Astrocyte of the hippocampus (primary cell): ENCODE results near the gene IL6.
"Not testable (repeated sequence)": the region's sequence is repeated elsewhere in the genome, so short reads cannot be mapped to it uniquely, and the experiment has no call there.

ENCODE experiments used
- DNase-seq: peaks from one replicate; pipeline ENCODE4 v3.0.0; 2011; ENCODE audit warnings: low read depth, low spot score

IL6 gene

DNA sequence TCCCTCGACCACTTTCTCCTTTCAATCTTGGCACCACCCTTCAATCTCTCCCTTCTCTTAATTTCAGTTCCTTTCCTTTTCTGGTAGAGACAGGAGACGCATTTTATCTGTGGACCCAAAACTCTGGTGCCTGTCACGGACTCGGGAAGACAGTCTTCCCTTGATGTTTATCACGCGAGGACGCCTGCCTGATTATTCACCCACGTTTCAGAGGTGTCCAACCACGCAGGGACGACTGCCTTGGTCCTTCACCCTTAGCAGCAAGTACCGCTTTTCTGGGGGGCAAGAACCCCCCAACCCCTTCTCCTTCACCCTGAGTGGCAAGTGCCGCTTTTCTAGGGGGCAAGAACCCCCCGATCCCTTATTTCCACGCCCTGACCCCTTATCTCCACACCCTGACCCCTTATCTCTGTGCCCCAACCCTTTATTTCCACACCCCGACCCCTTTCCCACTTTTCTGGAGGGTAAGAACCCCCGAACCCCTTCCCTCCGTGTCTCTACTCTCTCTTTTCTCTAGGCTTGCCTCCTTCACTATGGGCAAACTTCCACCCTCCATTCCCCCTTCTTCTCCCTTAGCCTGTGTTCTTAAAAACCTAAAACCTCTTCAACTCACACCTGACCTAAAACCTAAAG, 22.9 kb upstream of the IL6 start:
- not testable (repeated sequence) for DNase-seq

DNA sequence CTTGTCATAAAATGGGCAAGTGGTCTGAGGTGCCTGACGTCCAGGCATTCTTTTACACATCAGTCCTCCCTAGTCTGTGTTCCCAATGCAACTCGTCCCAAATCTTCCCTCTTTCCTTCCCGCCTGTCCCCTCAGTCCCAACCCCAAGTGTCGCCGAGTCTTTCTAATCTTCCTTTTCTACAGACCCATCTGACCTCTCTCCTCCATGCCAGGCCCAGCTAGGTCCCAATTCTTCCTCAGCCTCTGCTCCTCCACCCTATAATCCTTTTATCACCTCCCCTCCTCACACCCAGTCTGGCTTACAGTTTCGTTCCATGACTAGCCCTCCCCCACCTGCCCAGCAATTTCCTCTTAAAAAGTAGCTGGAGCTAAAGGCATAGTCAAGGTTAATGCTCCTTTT, 22.3 kb upstream of the IL6 start:
- not testable (repeated sequence) for DNase-seq

DNA sequence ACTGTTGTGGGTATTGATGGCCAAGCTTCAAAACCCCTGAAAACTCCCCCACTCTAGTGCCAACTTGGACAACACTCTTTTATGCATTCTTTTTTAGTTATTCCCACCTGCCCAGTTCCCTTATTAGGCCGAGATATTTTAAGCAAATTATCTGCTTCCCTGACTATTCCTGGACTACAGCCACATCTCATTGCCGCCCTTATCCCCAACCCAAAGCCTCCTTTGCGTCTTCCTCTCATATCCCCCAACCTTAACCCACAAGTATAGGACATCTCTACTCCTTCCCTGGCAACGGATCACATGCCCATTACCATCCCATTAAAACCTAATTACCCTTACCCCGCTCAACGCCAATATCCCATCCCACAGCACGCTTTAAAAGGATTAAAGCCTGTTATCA, 21.1 kb upstream of the IL6 start:
- DNase-seq, result not testable (repeated sequence)

DNA sequence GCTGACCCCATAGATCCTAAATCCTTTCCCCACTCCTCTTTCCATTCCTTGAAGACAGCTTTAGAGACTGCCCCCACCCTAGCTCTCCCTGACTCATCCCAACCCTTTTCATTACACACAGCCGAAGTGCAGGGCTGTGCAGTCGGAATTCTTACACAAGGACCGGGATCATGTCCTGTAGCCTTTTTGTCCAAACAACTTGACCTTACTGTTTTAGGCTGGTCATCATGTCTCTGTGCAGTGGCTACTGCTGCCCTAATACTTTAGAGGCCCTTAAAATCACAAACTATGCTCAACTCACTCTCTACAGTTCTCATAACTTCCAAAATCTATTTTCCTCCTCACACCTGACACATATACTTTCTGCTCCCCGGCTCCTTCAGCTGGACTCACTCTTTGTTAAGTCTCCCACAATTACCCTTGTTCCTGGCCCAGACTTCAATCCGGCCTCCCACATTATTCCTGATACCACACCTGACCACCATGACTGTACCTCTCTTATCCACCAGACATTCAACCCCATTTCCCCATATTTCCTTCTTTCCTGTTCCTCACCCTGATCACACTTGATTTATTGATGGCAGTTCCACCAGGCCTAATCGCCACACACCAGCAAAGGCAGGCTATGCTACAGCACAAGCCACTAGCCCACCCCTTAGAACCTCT, 19.8 kb upstream of the IL6 start:
- not testable (repeated sequence) for DNase-seq

DNA sequence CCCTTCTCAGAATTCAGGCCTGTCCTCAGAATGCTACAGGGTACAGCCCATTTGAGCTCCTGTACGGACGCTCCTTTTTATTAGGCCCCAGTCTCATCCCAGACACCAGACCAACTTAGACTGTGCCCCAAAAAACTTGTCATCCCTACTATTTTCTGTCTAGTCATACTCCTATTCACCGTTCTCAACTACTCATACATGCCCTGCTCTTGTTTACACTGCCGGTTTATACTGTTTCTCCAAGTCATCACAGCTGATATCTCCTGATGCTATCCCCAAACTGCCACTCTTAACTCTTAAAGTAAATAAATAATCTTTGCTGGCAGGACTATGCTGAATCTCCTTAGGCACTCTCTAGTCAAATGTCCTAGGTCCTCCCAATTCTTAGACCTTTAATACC, 18.8 kb upstream of the IL6 start:
- DNase-seq, result not testable (repeated sequence)

DNA sequence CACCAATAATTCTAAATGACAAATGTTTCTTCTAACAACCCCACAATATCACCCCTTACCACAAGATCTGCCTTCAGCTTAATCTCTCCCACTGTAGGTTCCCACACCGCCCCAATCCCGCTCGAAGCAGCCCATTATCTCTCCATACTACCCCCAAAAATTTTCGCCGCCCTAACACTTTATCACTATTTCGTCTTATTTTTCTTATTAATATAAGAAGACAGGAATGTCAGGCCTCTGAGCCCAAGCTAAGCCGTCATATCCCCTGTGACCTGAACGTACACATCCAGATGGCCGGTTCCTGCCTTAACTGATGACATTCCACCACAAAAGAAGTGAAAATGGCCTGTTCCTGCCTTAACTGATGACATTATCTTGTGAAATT, 18.3 kb upstream of the IL6 start:
- DNase-seq, result not testable (repeated sequence)

DNA sequence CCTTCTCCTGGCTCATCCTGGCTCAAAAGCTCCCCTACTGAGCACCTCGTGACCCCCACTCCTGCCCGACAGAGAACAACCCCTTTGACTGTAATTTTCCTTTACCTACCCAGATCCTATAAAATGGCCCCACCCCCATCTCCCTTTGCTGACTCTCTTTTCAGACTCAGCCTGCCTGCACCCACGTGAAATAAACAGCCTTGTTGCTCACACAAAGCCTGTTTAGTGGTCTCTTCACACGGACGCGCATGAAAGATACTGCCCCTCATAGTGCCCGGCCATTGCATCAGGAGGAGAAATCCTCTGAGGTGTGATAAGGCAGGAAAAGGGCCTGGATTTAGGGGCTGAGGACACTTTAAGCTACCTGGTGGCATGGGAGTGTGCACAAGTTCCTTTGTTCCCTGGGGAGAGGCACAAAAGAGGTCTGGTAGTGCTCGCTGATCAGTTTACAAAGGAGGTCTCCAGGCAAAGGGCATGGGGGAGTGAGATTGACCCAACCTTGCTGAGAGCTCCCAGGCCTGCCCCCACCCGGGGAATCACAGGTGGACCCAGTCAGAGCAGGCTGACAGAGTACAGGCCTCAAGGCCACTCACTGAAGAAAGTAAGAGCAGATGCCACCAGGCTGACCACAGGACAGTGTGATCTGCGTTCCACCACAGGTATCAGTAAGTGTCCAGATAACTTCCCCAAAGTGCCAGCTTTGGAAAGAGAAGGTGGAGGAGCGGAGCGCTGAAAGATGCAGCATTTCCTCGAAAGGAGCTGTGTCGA, 17.8 kb upstream of the IL6 start:
- not testable (repeated sequence) for DNase-seq

DNA sequence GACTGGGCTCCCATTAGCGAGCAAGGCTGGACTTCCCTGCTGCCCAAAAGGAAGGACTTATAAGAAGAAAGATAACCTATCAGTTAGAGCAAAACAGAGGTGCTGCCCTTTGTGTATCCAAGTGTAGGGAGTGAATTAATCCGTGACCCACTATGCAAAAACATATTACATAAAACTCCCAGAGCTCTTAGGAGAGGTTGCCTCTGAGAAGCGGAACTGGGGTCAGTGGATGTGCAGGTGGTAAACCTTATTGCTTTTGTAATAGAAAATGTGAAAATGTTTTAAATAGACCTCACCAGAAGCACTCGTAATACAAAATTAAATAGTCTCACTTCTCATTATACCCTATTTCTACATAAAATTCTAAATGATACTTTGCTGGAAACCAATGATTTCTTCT, 17.1 kb upstream of the IL6 start:
- no peak for DNase-seq

DNA sequence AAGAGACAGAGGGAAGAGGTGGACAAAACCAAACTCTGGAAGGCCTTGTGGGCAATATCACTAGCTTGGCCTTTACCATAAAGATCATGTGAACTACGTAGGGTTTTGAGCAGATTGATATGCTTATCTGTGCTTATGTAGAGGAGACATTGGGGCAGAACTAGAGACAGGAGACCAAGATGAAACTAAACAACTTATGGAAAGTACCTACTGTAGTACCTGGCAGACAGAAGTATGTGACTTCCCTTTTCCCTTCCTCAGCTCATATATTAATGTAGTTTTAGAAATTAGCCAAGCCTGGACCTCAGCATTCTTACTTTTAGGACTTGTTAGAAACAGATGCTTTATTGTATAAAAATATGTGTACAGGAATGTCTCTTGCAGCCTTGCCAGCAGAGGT, 14.0 kb upstream of the IL6 start:
- DNase-seq, result no peak

DNA sequence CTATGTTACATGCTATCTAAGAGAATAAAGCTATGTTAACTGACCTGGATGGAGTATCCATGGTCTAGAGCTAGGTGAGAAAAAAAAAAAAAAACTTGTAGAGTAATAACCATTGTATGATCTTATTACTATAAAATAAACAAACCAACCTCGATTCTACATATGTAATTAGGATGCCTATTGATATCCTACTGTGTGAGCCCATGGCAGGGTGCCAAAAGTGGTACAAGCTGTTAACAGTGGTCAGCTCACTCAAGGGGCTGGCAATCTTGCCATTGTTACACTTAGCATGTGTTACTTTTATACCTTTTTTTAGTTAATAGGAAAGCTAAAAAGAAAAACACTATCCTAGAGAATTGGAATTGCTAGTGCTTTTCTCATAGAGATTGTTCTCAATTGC, 13.5 kb upstream of the IL6 start:
- no peak for DNase-seq

DNA sequence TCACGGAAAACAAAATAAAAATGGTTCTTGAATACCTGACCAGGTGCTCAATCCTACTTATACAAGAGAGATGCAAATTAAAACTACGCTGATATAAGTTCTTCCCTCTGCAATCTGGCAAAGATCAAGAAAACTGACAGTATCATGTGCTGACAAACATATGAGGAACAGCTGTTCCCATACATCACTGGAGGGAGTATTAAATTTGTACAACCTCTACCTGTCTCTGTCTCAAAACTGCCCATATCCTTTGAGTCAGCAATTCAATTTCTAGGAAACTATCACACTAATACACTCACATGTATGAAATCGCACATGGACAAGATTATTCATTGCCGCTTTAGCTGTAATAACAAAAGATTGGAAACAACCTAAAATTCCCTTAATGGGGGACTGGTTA, 11.0 kb upstream of the IL6 start:
- DNase-seq, result no peak

DNA sequence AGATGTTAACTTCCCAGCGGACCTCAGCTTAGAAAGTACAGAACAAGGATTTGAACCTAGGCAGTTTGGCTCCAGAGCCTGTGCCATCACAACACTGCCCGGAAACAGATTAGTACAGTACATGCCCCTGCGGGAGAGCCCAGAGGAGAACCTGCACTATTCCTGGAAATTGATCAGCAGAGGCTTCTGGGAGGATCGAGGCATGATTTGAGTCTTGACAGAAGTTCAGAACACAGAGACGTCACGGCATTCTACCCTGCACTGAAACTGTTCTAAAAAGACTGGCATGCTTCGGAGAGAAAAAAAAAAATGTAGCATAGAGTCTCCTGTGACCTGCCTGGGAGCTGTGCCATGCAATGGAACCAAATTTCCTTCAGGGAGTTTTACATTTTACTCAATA, 9.2 kb upstream of the IL6 start:
- no peak for DNase-seq

DNA sequence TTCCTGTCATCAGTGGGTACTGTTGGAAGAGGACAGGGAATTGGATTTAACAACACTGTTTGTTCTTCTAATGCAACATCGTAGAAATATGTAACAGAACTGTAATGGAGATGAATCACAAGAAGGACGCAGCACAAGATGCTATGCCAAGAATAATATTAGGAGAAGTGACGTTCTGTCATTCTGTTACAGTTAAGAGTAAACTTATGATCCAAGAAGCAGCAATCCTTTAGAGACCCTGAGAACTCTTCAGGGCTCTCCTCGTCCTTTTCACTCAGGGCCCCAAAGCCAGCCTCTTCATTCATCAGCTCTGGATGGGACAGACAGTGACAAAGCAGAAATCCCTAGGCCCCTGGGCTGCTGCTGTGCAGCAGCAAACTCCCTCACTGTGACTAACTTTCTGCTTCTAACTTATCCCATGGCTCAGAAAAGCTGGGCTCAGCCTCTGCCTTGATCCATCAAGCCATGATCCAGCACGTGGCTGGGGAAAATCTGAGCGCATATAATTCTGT, 8.7 kb upstream of the IL6 start:
- DNase-seq, result peak; percentile 72

DNA sequence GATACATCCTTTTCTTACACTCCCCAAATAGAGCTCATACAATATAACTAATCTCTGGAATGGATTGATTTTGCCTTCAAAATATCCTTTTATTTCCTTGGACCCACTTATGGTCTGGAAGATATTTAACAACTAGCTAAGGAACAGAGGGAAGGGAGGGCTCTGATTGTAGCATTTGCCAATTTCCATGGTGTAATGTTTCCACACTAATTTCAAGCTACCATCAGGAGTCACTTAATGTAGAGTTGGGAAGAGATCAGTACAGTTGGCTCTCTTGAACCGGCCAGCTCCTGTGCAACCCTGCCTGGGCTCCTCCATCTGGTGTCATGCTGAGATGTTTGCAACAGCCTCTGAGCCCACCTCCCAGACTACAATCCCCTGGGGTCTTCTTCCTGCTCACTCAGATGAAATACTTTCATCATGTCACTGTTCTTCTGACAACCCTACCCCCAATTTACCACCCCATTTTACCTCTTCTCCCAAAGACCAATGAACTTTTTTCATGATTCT, 8.0 kb upstream of the IL6 start:
- no peak for DNase-seq

DNA sequence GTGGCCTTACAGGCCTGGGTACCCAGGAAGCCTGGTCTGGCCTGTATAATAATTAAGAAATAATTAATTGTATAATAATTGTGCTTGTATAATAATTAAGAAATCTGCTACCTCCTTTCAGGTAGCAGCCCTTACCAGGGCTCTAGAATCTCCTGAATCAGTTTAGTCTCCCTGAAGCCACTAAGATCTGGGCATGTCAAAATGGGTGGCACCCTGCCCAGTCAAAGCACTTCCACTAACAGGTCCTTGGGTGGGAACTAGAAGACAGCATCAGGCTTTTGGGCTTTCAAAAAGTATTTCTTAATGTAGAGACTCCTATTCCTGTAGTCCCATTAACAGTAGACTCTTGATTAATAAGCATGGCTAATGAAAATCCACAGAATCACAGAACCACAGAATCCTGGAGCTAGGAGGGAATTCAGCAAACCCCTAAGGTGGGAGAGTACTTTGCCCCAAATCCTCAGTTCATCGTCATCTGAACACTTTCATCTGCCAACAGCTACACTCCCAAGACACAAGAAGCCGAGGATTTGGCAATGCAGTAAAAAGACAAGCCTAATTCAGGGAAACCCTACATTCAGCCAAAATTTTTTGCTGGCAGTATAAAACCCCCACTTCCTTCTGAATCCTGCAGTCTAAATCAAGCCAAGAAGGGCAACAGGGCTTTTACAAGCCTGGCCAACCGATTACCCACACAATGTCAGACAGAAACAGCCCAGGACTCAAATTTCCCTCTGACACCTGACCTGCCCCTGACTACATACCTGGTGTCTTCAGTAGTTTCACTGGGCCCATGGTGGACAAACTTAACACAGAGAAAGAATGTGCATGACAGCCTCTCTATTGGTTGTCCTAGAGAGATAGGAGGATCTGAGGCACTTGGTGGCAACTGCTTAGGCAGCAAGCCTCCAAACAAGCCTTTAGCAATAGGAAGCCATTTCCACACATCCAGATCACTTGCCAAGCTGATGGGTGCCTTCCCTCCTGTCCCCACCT, 5.9 kb upstream of the IL6 start:
- DNase-seq, result no peak

DNA sequence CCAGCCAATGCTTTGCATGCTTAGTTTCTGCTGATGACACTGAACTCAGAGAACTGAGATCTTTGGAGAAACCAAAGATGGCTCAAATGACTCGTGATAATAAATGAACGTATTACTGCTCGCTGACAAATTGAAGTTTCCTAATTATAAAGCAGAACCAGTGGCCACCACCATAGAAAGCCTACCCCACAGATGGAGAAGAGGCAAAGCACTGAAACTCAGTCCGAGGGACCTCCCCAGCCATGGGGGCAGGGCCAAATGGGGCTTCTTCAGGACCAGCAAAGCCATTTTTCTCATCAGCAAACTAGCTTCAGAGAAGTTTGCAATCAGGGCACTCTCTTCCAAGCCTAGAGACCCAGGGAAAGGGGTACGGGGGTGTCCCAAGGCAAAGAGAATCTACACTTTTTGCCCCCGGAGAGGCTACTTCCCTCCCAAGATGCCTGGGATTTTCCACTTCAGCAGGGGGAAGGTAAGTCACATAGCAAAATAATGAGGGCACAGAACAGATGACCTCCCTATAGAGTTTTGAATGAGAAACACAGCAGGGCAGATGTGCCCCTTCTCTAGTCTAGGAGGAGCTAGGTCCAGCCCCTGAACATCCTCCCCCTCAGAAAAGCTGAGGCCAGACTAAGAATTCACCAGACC, 4.3 kb upstream of the IL6 start:
- no peak for DNase-seq

DNA sequence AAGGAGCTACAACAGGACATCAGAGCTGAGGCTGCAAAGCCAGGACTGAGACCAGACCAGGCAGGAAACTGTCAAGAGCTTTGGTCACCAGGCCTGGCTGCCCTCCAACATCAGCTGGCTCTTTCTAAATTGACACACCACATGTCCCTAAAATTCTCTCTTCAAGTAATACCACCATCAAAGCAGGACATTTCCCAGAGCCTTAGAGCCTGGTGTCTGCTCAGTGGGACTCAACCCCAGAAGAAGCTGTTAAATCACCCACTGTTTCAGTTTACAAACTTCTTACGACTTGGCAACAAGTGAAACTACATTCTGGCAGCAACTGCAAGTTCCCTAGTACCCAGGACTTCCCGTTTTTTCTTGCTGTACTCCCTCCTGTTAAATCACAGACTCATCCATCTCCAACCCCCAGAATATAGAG, 3.8 kb upstream of the IL6 start:
- DNase-seq, result peak; percentile 49

DNA sequence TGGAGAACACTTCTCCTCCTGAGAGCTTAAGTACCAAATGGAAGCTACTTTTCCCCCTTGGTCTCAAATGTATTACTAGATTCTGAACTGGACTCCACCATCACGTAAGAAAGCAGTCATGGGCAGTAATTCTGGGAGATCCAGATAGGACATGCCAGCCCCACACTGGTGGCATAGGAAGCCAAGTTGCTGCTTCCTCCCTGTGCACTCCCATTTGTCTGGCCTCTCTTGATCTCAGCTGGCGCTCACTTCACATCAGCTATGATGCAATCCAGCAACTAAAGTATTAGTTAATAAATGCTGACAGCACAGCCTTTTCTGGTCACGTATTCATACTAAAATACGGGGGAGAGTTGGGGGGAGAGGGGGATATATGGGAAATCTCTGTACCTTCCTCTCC, 3.4 kb upstream of the IL6 start:
- no peak for DNase-seq

DNA sequence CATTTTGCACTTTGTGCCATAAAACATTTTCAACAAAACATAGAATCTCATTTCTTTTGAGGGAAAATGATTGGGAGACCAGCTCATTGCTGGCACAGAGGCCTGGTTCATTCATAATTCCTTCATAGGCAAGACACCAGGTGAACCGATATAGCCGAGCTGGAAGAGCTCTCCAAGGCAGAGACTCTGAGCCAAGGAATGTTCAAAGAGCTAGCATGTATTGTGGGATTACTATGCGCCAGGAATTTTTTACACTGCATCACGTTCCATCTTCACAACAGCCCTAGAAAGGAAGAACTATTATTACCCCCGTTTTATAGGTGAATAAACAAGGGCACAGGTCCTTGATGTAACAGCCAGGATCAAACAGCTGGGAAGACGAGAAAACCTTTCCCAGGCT, 2.1 kb upstream of the IL6 start:
- peak; percentile 61 for DNase-seq

DNA sequence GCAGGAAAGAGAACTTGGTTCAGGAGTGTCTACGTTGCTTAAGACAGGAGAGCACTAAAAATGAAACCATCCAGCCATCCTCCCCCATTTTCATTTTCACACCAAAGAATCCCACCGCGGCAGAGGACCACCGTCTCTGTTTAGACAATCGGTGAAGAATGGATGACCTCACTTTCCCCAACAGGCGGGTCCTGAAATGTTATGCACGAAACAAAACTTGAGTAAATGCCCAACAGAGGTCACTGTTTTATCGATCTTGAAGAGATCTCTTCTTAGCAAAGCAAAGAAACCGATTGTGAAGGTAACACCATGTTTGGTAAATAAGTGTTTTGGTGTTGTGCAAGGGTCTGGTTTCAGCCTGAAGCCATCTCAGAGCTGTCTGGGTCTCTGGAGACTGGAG, 1.4 kb upstream of the IL6 start:
- peak; percentile 15 for DNase-seq
